Hepatic stellate cell (primary cell): Measurements from ENCODE around the gene SORD.

Experiments
- DNase-seq: peaks from one replicate; pipeline ENCODE4 v3.0.0; 2011; ENCODE audit warnings: low spot score

SORD gene

GRCh38 chr15:45116482-45117307 is 93.7 kb downstream of the SORD start:
- no peak for DNase-seq

GRCh38 chr15:45117308-45118130 is 94.5 kb downstream of the SORD start:
- no peak for DNase-seq

- DNase-seq = peak; percentile 97
Measured at GRCh38 chr15:45118131-45118588, 95.2 kb downstream of the SORD start.

GRCh38 chr15:45118996-45119395 is 96.0 kb downstream of the SORD start:
- DNase-seq = no peak

GRCh38 chr15:45120081-45120972 is 97.3 kb downstream of the SORD start:
- no peak for DNase-seq

- DNase-seq = no peak
Measured at GRCh38 chr15:45121020-45121419, 98.0 kb downstream of the SORD start.

GRCh38 chr15:45121706-45122417 is 98.9 kb downstream of the SORD start:
- peak; percentile 88 for DNase-seq

GRCh38 chr15:45122719-45123118 is 99.7 kb downstream of the SORD start:
- no peak for DNase-seq

GRCh38 chr15:45123397-45123796 is 100.4 kb downstream of the SORD start:
- no peak for DNase-seq

- no peak for DNase-seq
Measured at GRCh38 chr15:45126535-45127158, 103.7 kb downstream of the SORD start.
